B cell (primary cell): ENCODE results near the gene SENP2. TPM values are rescaled to one million over a fixed set of nuclear protein-coding genes. Genes with fewer than 3 reads are reported as not detected.

Experiments used
- ATAC-seq: fragments of 200-7000 bp; cut with Tn5 transposase; one replicate; pipeline ENCODE4 v1.10.0; 2021; ENCODE audit warnings: low read depth, mild to moderate bottlenecking, moderate number of reproducible peaks, moderate library complexity
- CTCF ChIA-PET: fragments of 350-600 bp; sonication (Branson Sonifier 250); formaldehyde crosslinking; loops from one replicate; lab custom pipeline; 2021; ENCODE audit warnings: antibody characterized with exemption, inconsistent platforms; lab: Charles Lee
- POLR2A ChIA-PET: fragments of 350-600 bp; sonication (Branson Sonifier 250); formaldehyde crosslinking; loops from one replicate; lab custom pipeline; 2021; ENCODE audit warnings: antibody characterized with exemption; lab: Charles Lee
- DNase-seq: peaks from one replicate; pipeline ENCODE4 v3.0.0; 2013
- H2AFZ ChIP-seq: 2 replicates; pipeline ENCODE4 v1.6.1; 2012; ENCODE audit warnings: mild to moderate bottlenecking, low read depth, low read length; ENCODE audit not compliant: insufficient read depth, poor library complexity, severe bottlenecking
- H3K27ac ChIP-seq, 2 donors: 1 replicate in 1 of 2; 2 replicates in 1 of 2; pipeline ENCODE4 v1.5.1; 2012 to 2013; ENCODE audit warnings: low read length in 2 of 2, mild to moderate bottlenecking in 2 of 2, moderate library complexity in 1 of 2
- H3K27me3 ChIP-seq, 4 experiments: fragments of 200-600 bp in 1 of 4; sonication (generic) in 1 of 4; replicated peaks in 1 of 4; 1 replicate in 2 of 4; 2 replicates in 2 of 4; pipeline versions ENCODE4 v1.6.1 to v1.7.0; 2013 to 2016; ENCODE audit warnings: low read length in 3 of 4, mild to moderate bottlenecking in 2 of 4, mixed read lengths in 1 of 4, moderate library complexity in 1 of 4; ENCODE audit not compliant: insufficient read depth in 4 of 4, control insufficient read depth in 3 of 4; ENCODE audit errors: control extremely low read depth in 1 of 4
- H3K36me3 ChIP-seq, 2 experiments: replicated peaks in 1 of 2; 1 replicate in 1 of 2; 2 replicates in 1 of 2; pipeline versions ENCODE4 v1.6.1 to v1.7.1; 2013; ENCODE audit warnings: low read length in 1 of 2; ENCODE audit not compliant: insufficient read depth in 2 of 2, control insufficient read depth in 1 of 2; ENCODE audit errors: control extremely low read depth in 1 of 2, extremely low read depth in 1 of 2
- H3K4me1 ChIP-seq, 2 donors: fragments of 200-600 bp in 1 of 2; sonication (generic) in 1 of 2; 1 replicate in 1 of 2; 2 replicates in 1 of 2; pipeline versions ENCODE4 v1.5.1 to v1.6.1; 2013 to 2017; ENCODE audit warnings: low read length in 2 of 2; ENCODE audit not compliant: control insufficient read depth in 2 of 2, insufficient read depth in 2 of 2
- H3K4me2 ChIP-seq: replicated peaks from 2 replicates; pipeline ENCODE3; 2012; ENCODE audit warnings: mild to moderate bottlenecking, low read depth, low read length; ENCODE audit not compliant: poor library complexity, severe bottlenecking
- H3K4me3 ChIP-seq, 5 experiments: fragments of 200-600 bp in 1 of 5; sonication (generic) in 1 of 5; 1 replicate in 3 of 5; 2 replicates in 2 of 5; pipeline versions ENCODE4 v1.5.1 to v1.7.0; 2011 to 2016; ENCODE audit warnings: low read length in 4 of 5, mild to moderate bottlenecking in 4 of 5, low read depth in 2 of 5, control low read depth in 1 of 5, moderate library complexity in 1 of 5; ENCODE audit not compliant: insufficient read depth in 1 of 5; ENCODE audit errors: control extremely low read depth in 1 of 5, extremely low read depth in 1 of 5
- H3K79me2 ChIP-seq: fragments of 200-600 bp; sonication (generic); one replicate; pipeline ENCODE4 v1.6.0; 2016; ENCODE audit warnings: low read length; ENCODE audit not compliant: control insufficient read depth, insufficient read depth
- H3K9ac ChIP-seq: fragments of 200-600 bp; sonication (generic); 2 replicates; pipeline ENCODE4 v1.6.1; 2017; ENCODE audit warnings: mild to moderate bottlenecking, low read length, moderate library complexity
- H3K9me3 ChIP-seq, 3 donors: one replicate each; pipeline versions ENCODE4 v1.6.1 to v1.7.1; 2013; ENCODE audit warnings: low read length in 2 of 3; ENCODE audit not compliant: control insufficient read depth in 2 of 3, insufficient read depth in 1 of 3; ENCODE audit errors: control extremely low read depth in 1 of 3
- H4K20me1 ChIP-seq: 2 replicates; pipeline ENCODE4 v1.6.0; 2012; ENCODE audit warnings: mild to moderate bottlenecking, low read length; ENCODE audit not compliant: insufficient read depth, control insufficient read depth, poor library complexity, severe bottlenecking
- H3K27ac Mint-ChIP-seq: one replicate; pipeline ENCODE4 v1.8.0; 2021; ENCODE audit warnings: mixed read lengths
- H3K27me3 Mint-ChIP-seq: one replicate; pipeline ENCODE4 v1.8.0; 2021; ENCODE audit warnings: mixed read lengths
- H3K4me1 Mint-ChIP-seq: one replicate; pipeline ENCODE4 v1.8.0; 2021; ENCODE audit warnings: mixed read lengths
- H3K4me3 Mint-ChIP-seq: one replicate; pipeline ENCODE4 v1.8.0; 2021; ENCODE audit warnings: mixed read lengths
- H3K9me3 Mint-ChIP-seq: one replicate; pipeline ENCODE4 v1.8.0; 2022; ENCODE audit warnings: mixed read lengths; ENCODE audit not compliant: insufficient read depth
- EZH2 ChIP-seq: IDR thresholded peaks from 2 replicates; pipeline ENCODE4 v1.6.1; 2012; ENCODE audit warnings: borderline replicate concordance, low read depth, mild to moderate bottlenecking, moderate library complexity, low read length; ENCODE audit not compliant: insufficient read depth, poor library complexity, severe bottlenecking
- WGBS: methylation state at CpG from one replicate; pipeline ENCODE4 v1.1.5; 2013; ENCODE audit warnings: missing lambda C conversion rate; ENCODE audit not compliant: insufficient coverage; 5-methylcytosine and 5-hydroxymethylcytosine counted together
- intact Hi-C: fragments of 100-400 bp; cut with micrococcal nuclease; formaldehyde crosslinking; loops from one replicate; pipeline ENCODE4 v1.10.0; 2022
- polyA plus RNA-seq: library from polyadenylated mRNA; depleted of rRNA; stranded (reverse); fragments of >200 nt; gene quantifications from 2 replicates; pipeline ENCODE4 v1.2.3, GENCODE V29; 2012
- total RNA-seq, 2 donors: library from RNA; stranded (reverse); fragments of 120-200 nt in 1 of 2; gene quantifications; 1 replicate in 1 of 2; 2 replicates in 1 of 2; pipeline versions ENCODE4 v1.2.3 to v1.2.4, GENCODE V29; 2013 to 2022
- TF ChIP-seq, protein P1 (sequence below): fragments of 200-600 bp; IDR thresholded peaks from one replicate; pipeline ENCODE4 v1.8.0; 2022; ENCODE audit warnings: antibody characterized with exemption, mild to moderate bottlenecking

The SENP2 gene
- total and polyA plus RNA-seq, 2 donors (not counting 1 experiment from before 2014, with no cell fraction given) = 7.2 to 43.4 TPM

DNA sequence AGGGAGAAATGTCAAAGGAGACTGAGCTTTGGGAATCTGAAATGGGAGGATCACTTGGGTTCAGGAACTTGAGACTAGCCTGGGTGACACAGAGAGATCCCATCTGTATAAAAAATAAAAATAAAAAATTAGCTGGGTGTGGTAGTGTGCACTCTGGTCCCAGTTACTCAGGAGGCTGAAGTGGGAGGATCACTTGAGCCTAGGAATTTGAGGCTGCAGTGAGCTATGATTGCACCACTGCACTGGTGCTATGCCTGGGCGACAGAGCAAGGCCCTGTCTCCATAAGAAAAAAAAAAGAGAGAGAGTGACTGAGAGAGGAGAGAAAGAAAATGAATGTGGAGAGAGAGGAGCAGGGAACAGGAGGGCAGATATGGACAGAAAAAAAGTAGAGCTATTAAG is 72.8 kb downstream of the SENP2 start:
- POLR2A ChIA-PET = no interaction called here
- H4K20me1 ChIP-seq = no peaks in the 10 kb centered on the region
- 78% methylated on average over 1 of the region's 1 CpG for WGBS
- H3K4me1 ChIP-seq = peaks cover 3 to 4% of the 10 kb centered on the region in 2 donors
- CTCF ChIA-PET = interaction anchor here (1.9 to 5.4 kb wide), 6 partner anchors 7 to 958 kb away, joined by 5 to 48 read pairs (median 10); no protein-coding TSS in a partner anchor
- H3K27me3 Mint-ChIP-seq = peaks cover 15% of the 10 kb centered on the region
- no peak overlapping the region for H3K4me3 ChIP-seq
- DNase-seq = no peak
- no peak overlapping the region for H3K27ac ChIP-seq
- no peak overlapping the region for H3K4me2 ChIP-seq
- H3K4me1 Mint-ChIP-seq = no peaks in the 10 kb centered on the region
- H3K27me3 ChIP-seq = peaks cover 0 to under 1% (median 0%) of the 10 kb centered on the region in 4 experiments
- H3K9me3 Mint-ChIP-seq = no peaks in the 10 kb centered on the region
- ATAC-seq = no peak
- TF ChIP-seq EZH2 = no peak
- TF ChIP-seq, protein P1, sequence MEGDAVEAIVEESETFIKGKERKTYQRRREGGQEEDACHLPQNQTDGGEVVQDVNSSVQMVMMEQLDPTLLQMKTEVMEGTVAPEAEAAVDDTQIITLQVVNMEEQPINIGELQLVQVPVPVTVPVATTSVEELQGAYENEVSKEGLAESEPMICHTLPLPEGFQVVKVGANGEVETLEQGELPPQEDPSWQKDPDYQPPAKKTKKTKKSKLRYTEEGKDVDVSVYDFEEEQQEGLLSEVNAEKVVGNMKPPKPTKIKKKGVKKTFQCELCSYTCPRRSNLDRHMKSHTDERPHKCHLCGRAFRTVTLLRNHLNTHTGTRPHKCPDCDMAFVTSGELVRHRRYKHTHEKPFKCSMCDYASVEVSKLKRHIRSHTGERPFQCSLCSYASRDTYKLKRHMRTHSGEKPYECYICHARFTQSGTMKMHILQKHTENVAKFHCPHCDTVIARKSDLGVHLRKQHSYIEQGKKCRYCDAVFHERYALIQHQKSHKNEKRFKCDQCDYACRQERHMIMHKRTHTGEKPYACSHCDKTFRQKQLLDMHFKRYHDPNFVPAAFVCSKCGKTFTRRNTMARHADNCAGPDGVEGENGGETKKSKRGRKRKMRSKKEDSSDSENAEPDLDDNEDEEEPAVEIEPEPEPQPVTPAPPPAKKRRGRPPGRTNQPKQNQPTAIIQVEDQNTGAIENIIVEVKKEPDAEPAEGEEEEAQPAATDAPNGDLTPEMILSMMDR = no peak
- no peaks in the 10 kb centered on the region for H3K79me2 ChIP-seq
- H2AFZ ChIP-seq = no peak overlapping the region
- no peak overlapping the region for H3K4me3 Mint-ChIP-seq
- H3K9me3 ChIP-seq = no peaks in the 10 kb centered on the region
- intact Hi-C loops = no loop called here
- H3K27ac Mint-ChIP-seq = no peak overlapping the region
- no peak overlapping the region for H3K9ac ChIP-seq
- no peaks in the 10 kb centered on the region for H3K36me3 ChIP-seq
